Skin of body (tissue), 2 donors: ENCODE data around the gene EML4. TPM values are rescaled to one million over a fixed set of nuclear protein-coding genes. Genes with fewer than 3 reads are reported as not detected.
"Not testable (repeated sequence)": the region's sequence is repeated elsewhere in the genome, so short reads cannot be mapped to it uniquely, and the experiment has no call there.

Experiments used
- DNase-seq: peaks from one replicate; lab custom pipeline; 2025; lab: John Stamatoyannopoulos, UW
- total RNA-seq: library from RNA; depleted of rRNA; stranded (reverse); fragments of >200 nt; gene quantifications from one replicate; pipeline ENCODE4 v1.2.3, GENCODE V29; 2014

EML4 gene
- total RNA-seq, 1 donor from 2014 or later = 54.7 TPM

GRCh38 chr2:42333579-42333978, 164.4 kb downstream of the EML4 start:
- DNase-seq = no peak

- no peak for DNase-seq
These were observed 165.1 kb downstream of the EML4 start for GRCh38 chr2:42334220-42334619.

- not testable (repeated sequence) for DNase-seq
These were observed 165.7 kb downstream of the EML4 start for GRCh38 chr2:42334865-42335264.

- DNase-seq = no peak
These were observed 166.5 kb downstream of the EML4 start for GRCh38 chr2:42335514-42336104.

- DNase-seq = no peak
These were observed 167.3 kb downstream of the EML4 start for GRCh38 chr2:42336361-42336965.

- DNase-seq = no peak
These were observed 168.2 kb downstream of the EML4 start for GRCh38 chr2:42337356-42337820.

- no peak for DNase-seq
These were observed 168.9 kb downstream of the EML4 start for GRCh38 chr2:42337846-42338566.

- no peak for DNase-seq
These were observed 169.5 kb downstream of the EML4 start for GRCh38 chr2:42338567-42339190.

GRCh38 chr2:42339191-42339912, 170.2 kb downstream of the EML4 start:
- DNase-seq = no peak

- DNase-seq = no peak
These were observed 171.1 kb downstream of the EML4 start for GRCh38 chr2:42340045-42340937.

- DNase-seq = no peak
These were observed 171.9 kb downstream of the EML4 start for GRCh38 chr2:42340938-42341636.

GRCh38 chr2:42342061-42342794, 173.1 kb downstream of the EML4 start:
- DNase-seq = no peak

GRCh38 chr2:42342795-42343241, 173.7 kb downstream of the EML4 start:
- no peak for DNase-seq

- no peak for DNase-seq
These were observed 176.8 kb downstream of the EML4 start for GRCh38 chr2:42345986-42346385.

- DNase-seq = not testable (repeated sequence)
These were observed 177.7 kb downstream of the EML4 start for GRCh38 chr2:42346856-42347255.

GRCh38 chr2:42347518-42347917, 178.4 kb downstream of the EML4 start:
- not testable (repeated sequence) for DNase-seq

GRCh38 chr2:42348113-42348805, 179.1 kb downstream of the EML4 start:
- no peak for DNase-seq

- DNase-seq = no peak
These were observed 181.4 kb downstream of the EML4 start for GRCh38 chr2:42350434-42351063.
